Hepatocyte (in vitro differentiated cells): ENCODE measurements around the gene LDLRAD4. TPM values are rescaled to one million over a fixed set of nuclear protein-coding genes. Genes with fewer than 3 reads are reported as not detected.

ENCODE experiments used
- DNase-seq: peaks from one replicate; pipeline ENCODE4 v3.0.0-alpha.2; 2016; ENCODE audit warnings: low spot score
- H2AFZ ChIP-seq: fragments of 200-600 bp; sonication (generic); 2 replicates; pipeline ENCODE4 v1.6.0; 2016; ENCODE audit warnings: antibody characterized with exemption, mild to moderate bottlenecking
- H3K27ac ChIP-seq: fragments of 200-600 bp; sonication (generic); 2 replicates; pipeline ENCODE4 v1.5.1; 2016; ENCODE audit warnings: mild to moderate bottlenecking
- H3K27me3 ChIP-seq: fragments of 200-600 bp; sonication (generic); 2 replicates; pipeline ENCODE4 v1.6.1; 2016
- H3K36me3 ChIP-seq: fragments of 200-600 bp; sonication (generic); replicated peaks from 2 replicates; pipeline ENCODE4 v1.5.1; 2016; ENCODE audit warnings: low read depth; ENCODE audit not compliant: insufficient read depth
- H3K4me1 ChIP-seq: fragments of 200-600 bp; sonication (generic); 2 replicates; pipeline ENCODE4 v1.5.1; 2016; ENCODE audit warnings: mild to moderate bottlenecking, moderate library complexity; ENCODE audit not compliant: insufficient read depth
- H3K4me2 ChIP-seq: fragments of 200-600 bp; sonication (generic); 2 replicates; pipeline ENCODE4 v1.6.0; 2016
- H3K4me3 ChIP-seq: fragments of 200-600 bp; sonication (generic); 2 replicates; pipeline ENCODE4 v1.5.1; 2016; ENCODE audit warnings: mild to moderate bottlenecking
- H3K79me2 ChIP-seq: fragments of 200-600 bp; sonication (generic); 2 replicates; pipeline ENCODE4 v1.6.0; 2017; ENCODE audit warnings: mild to moderate bottlenecking
- H3K9me2 ChIP-seq: fragments of 200-600 bp; sonication (generic); replicated peaks from 2 replicates; pipeline ENCODE4 v1.6.0; 2017; ENCODE audit warnings: mild to moderate bottlenecking; ENCODE audit not compliant: insufficient read depth
- H3K9me3 ChIP-seq: fragments of 200-600 bp; sonication (generic); 2 replicates; pipeline ENCODE4 v1.5.1; 2016; ENCODE audit warnings: low read depth, mild to moderate bottlenecking
- H4K20me1 ChIP-seq: fragments of 200-600 bp; sonication (generic); 2 replicates; pipeline ENCODE4 v1.6.0; 2016; ENCODE audit warnings: mild to moderate bottlenecking; ENCODE audit not compliant: insufficient read depth, poor library complexity, severe bottlenecking
- EZH2 ChIP-seq: fragments of 200-600 bp; sonication (generic); IDR thresholded peaks from 2 replicates; pipeline ENCODE4 v1.6.1; 2016; ENCODE audit warnings: antibody characterized with exemption, mild to moderate bottlenecking, borderline replicate concordance
- EZH2phosphoT487 ChIP-seq: fragments of 200-600 bp; sonication (generic); IDR thresholded peaks from one replicate; pipeline ENCODE4 v1.6.1; 2018; ENCODE audit warnings: antibody characterized with exemption, mild to moderate bottlenecking, low read depth, moderate library complexity; ENCODE audit not compliant: unreplicated experiment, severe bottlenecking
- WGBS: methylation state at CpG from one replicate; pipeline ENCODE4 v1.1.6; 2016; ENCODE audit warnings: low lambda C conversion rate; ENCODE audit errors: missing lambda C conversion rate; 5-methylcytosine and 5-hydroxymethylcytosine counted together
- polyA plus RNA-seq: library from polyadenylated mRNA; unstranded; fragments of >200 nt; fragmentation: Nextera tagmentation; extraction: Ambion mirVana; gene quantifications from 2 replicates; pipeline ENCODE4 v1.2.1, GENCODE V29; 2016
- total RNA-seq: library from RNA; depleted of rRNA; stranded (reverse); fragments of >200 nt; gene quantifications from 2 replicates; pipeline ENCODE4 v1.2.3, GENCODE V29; 2014
- TF ChIP-seq, protein P1 (sequence below): fragments of 200-600 bp; sonication (generic); IDR thresholded peaks from 2 replicates; pipeline ENCODE4 v1.5.1; 2016; ENCODE audit warnings: antibody characterized with exemption, mild to moderate bottlenecking; ENCODE audit not compliant: poor library complexity

Gene LDLRAD4
- total and polyA plus RNA-seq, 2 experiments from 2014 or later = 15.1 to 29.0 TPM

DNA sequence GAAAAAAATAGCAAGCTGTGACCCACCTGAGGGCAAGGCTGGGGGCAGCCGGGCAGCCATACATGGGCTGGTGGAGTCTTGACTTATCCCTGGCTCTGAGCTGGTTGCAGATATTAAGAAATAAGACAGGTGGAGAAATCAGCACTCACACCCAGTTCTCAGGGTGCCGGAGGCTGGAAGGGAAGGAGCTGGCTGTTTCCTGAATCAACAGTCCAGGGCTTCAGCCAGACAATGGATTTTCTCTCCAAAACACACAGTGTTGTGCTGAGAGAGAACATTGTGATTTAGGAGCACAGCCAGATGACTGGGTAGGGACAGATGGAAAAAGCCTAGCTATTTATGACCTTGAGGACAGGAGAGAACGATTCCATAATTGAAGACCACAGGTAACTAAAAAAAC is 208.8 kb downstream of the LDLRAD4 start:
- Histone ChIP-seq H3K9me3 (no peaks in the 10 kb centered on the region), H3K4me3 (no peak overlapping the region), H3K36me3 (no peaks in the 10 kb centered on the region), H3K27me3 (no peaks in the 10 kb centered on the region), H4K20me1 (no peaks in the 10 kb centered on the region), H3K4me1 (no peaks in the 10 kb centered on the region), H2AFZ (no peak overlapping the region), H3K27ac (no peak overlapping the region), H3K79me2 (no peaks in the 10 kb centered on the region), H3K4me2 (no peak overlapping the region), H3K9me2 (no peaks in the 10 kb centered on the region)
- DNase-seq = no peak
- TF ChIP-seq, protein P1, sequence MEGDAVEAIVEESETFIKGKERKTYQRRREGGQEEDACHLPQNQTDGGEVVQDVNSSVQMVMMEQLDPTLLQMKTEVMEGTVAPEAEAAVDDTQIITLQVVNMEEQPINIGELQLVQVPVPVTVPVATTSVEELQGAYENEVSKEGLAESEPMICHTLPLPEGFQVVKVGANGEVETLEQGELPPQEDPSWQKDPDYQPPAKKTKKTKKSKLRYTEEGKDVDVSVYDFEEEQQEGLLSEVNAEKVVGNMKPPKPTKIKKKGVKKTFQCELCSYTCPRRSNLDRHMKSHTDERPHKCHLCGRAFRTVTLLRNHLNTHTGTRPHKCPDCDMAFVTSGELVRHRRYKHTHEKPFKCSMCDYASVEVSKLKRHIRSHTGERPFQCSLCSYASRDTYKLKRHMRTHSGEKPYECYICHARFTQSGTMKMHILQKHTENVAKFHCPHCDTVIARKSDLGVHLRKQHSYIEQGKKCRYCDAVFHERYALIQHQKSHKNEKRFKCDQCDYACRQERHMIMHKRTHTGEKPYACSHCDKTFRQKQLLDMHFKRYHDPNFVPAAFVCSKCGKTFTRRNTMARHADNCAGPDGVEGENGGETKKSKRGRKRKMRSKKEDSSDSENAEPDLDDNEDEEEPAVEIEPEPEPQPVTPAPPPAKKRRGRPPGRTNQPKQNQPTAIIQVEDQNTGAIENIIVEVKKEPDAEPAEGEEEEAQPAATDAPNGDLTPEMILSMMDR = no peak
- TF ChIP-seq EZH2phosphoT487 (no peak), EZH2 (no peak)
- WGBS = 95% methylated on average over 3 of the region's 3 CpGs

DNA sequence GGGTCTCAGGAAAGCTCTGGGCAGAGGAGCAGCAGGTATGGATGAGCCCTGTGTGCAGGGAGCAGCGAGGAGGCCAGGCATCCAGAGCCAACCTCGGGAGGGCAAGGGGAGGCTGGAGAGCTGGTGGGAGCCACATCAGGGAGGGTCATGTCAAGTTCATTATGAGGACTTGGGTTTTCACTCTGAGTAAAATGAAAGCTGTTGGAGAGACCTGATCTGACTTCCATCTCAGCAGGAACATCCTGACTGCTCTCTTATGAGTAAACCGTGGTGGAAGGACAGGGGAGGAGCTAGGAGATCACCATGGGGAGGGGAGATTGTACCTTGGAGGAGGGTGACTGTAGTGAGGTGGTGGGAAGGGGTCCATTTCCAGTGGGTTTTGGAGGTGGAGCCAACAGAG is 209.8 kb downstream of the LDLRAD4 start:
- TF ChIP-seq EZH2phosphoT487 (no peak), EZH2 (no peak)
- TF ChIP-seq, protein P1 = no peak
- Histone ChIP-seq H3K4me1 (no peaks in the 10 kb centered on the region), H3K4me3 (no peak overlapping the region), H3K79me2 (no peaks in the 10 kb centered on the region), H3K36me3 (no peaks in the 10 kb centered on the region), H3K4me2 (no peak overlapping the region), H4K20me1 (no peaks in the 10 kb centered on the region), H2AFZ (no peak overlapping the region), H3K27ac (no peak overlapping the region), H3K27me3 (no peaks in the 10 kb centered on the region), H3K9me2 (no peaks in the 10 kb centered on the region), H3K9me3 (no peaks in the 10 kb centered on the region)
- DNase-seq = no peak
- WGBS = 83% methylated on average over 3 of the region's 3 CpGs

DNA sequence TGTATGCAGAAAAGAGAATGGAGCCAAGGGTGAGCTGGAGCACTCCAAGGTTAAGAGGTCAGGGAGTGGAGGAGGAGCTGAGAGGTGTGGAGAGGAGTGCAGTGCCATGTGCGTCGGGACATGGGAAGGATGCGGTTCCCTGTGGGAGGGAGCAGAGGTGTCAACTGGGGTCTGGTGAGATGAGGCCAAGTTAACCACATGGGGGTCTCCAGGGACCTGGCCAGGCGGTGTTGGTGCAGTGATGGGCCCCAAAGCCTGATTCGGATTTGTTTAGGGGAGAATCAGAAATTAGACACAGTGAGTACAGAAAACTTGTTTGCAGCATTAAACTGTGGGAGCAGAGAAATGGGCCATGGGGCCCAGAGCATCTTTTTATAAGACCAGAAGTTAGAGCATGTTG is 210.5 kb downstream of the LDLRAD4 start:
- no peak for DNase-seq
- Histone ChIP-seq H4K20me1 (no peaks in the 10 kb centered on the region), H3K27me3 (no peaks in the 10 kb centered on the region), H3K9me3 (no peaks in the 10 kb centered on the region), H3K9me2 (no peaks in the 10 kb centered on the region), H3K36me3 (no peaks in the 10 kb centered on the region), H2AFZ (no peak overlapping the region), H3K4me2 (no peak overlapping the region), H3K4me3 (no peak overlapping the region), H3K4me1 (no peaks in the 10 kb centered on the region), H3K79me2 (no peaks in the 10 kb centered on the region), H3K27ac (no peak overlapping the region)
- TF ChIP-seq, protein P1 = no peak
- TF ChIP-seq EZH2phosphoT487 (no peak), EZH2 (no peak)
- WGBS = 89% methylated on average over 5 of the region's 5 CpGs

DNA sequence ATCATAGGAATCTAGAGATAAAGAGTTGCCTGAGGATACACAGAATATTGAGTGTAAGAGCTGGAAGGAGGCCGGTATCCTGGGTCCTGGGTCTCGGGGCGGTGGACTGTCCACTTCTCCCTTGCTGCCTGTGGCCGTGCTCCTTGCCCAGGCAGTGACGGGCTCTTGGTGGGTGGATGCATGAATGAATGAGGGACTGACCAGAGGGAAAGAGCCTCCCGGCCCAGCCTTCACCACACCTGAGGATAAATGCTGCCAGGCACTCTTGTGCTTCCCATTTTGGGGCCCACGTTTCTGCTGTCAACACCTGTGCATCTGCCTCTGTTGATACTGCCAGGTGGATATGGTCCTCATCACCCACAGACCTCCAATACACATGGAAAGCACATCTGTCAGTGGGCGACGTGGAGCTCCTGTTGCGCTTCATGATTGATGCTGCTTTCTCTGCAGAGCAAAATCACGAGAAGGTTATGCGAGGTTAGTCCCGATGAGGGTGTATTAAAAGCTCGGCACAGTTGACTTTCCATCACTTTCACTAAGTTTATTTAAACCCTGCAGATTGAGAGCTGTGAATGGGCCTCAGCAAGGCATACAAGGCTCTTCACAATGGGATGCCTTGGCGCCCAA is 211.4 kb downstream of the LDLRAD4 start:
- H3K4me3 ChIP-seq = no peak overlapping the region
- TF ChIP-seq EZH2 (no peak), EZH2phosphoT487 (no peak)
- TF ChIP-seq, protein P1 = no peak
- no peak overlapping the region for H2AFZ ChIP-seq
- H3K9me2 ChIP-seq = no peaks in the 10 kb centered on the region
- no peaks in the 10 kb centered on the region for H3K36me3 ChIP-seq
- H3K9me3 ChIP-seq = no peaks in the 10 kb centered on the region
- no peaks in the 10 kb centered on the region for H3K79me2 ChIP-seq
- 84% methylated on average over 15 of the region's 15 CpGs for WGBS
- no peaks in the 10 kb centered on the region for H4K20me1 ChIP-seq
- H3K27me3 ChIP-seq = no peaks in the 10 kb centered on the region
- no peaks in the 10 kb centered on the region for H3K4me1 ChIP-seq
- H3K27ac ChIP-seq = no peak overlapping the region
- DNase-seq = no peak
- H3K4me2 ChIP-seq = no peak overlapping the region
